PC-3 (cell line): ENCODE results near the gene SORBS2. TPM values are rescaled to one million over a fixed set of nuclear protein-coding genes. Genes with fewer than 3 reads are reported as not detected.
A peak's percentile ranks its signal among the peaks of the same experiment; 100 is the strongest.

ENCODE experiments used
- ATAC-seq: fragments of 200-7000 bp; cut with Tn5 transposase; 2 replicates; pipeline ENCODE4 v1.9.1; 2020; ENCODE audit warnings: mild to moderate bottlenecking, moderate library complexity
- BruUV-seq: library from RNA; stranded (reverse); fragments of 400-500 nt; replicated peaks from 2 replicates; lab custom pipeline; 2021; lab: Mats Ljungman, UMichigan
- CTCF ChIA-PET: fragments of 300-600 bp; sonication (Branson Sonifier 250); formaldehyde crosslinking; loops from one replicate; lab custom pipeline; 2022; ENCODE audit warnings: antibody characterized with exemption; lab: Charles Lee
- POLR2A ChIA-PET: fragments of 300-600 bp; sonication (Branson Sonifier 250); formaldehyde crosslinking; loops from one replicate; lab custom pipeline; 2022; ENCODE audit warnings: antibody characterized with exemption; ENCODE audit not compliant: unreplicated experiment; lab: Charles Lee
- DNase-seq: peaks from one replicate; pipeline ENCODE4 v3.0.0-alpha.2; 2015
- H2AFZ ChIP-seq: fragments of 300-600 bp; sonication (generic); 2 replicates; pipeline ENCODE4 v1.6.0; 2016; ENCODE audit warnings: antibody characterized with exemption, low read length
- H3F3A ChIP-seq: fragments of 300-600 bp; sonication (generic); one replicate; pipeline ENCODE4 v1.6.0; 2017; ENCODE audit warnings: antibody characterized with exemption, low read length, control low read depth, mild to moderate bottlenecking; ENCODE audit not compliant: unreplicated experiment
- H3K27ac ChIP-seq: fragments of 300-600 bp; sonication (generic); 2 replicates; pipeline ENCODE4 v1.5.1; 2016; ENCODE audit warnings: mild to moderate bottlenecking, low read length
- H3K27me3 ChIP-seq: fragments of 300-600 bp; sonication (generic); 2 replicates; pipeline ENCODE4 v1.6.1; 2016; ENCODE audit warnings: low read length, mixed read lengths
- H3K36me3 ChIP-seq: fragments of 300-600 bp; sonication (generic); 2 replicates; pipeline ENCODE4 v1.6.1; 2016; ENCODE audit warnings: low read depth, mixed run types, low read length, mixed read lengths
- H3K4me1 ChIP-seq: fragments of 300-600 bp; sonication (generic); 2 replicates; pipeline ENCODE4 v1.5.1; 2016; ENCODE audit warnings: low read length; ENCODE audit not compliant: insufficient read depth
- H3K4me2 ChIP-seq: fragments of 300-600 bp; sonication (generic); 2 replicates; pipeline ENCODE4 v1.6.0; 2016; ENCODE audit warnings: low read length
- H3K4me3 ChIP-seq: fragments of 300-600 bp; sonication (generic); 2 replicates; pipeline ENCODE4 v1.5.1; 2016; ENCODE audit warnings: mild to moderate bottlenecking, low read length, mixed read lengths
- H3K79me2 ChIP-seq: fragments of 300-600 bp; sonication (generic); 2 replicates; pipeline ENCODE4 v1.6.1; 2017; ENCODE audit warnings: low read length, mixed read lengths
- H3K9ac ChIP-seq: fragments of 300-600 bp; sonication (generic); 2 replicates; pipeline ENCODE4 v1.6.0; 2016; ENCODE audit warnings: mild to moderate bottlenecking, low read length
- H3K9me2 ChIP-seq: fragments of 300-600 bp; sonication (generic); replicated peaks from 2 replicates; pipeline ENCODE4 v1.6.1; 2016; ENCODE audit warnings: mixed run types, low read length, mixed read lengths
- H3K9me3 ChIP-seq: fragments of 300-600 bp; sonication (generic); 2 replicates; pipeline ENCODE4 v1.6.1; 2016; ENCODE audit warnings: low read length, mixed read lengths
- H4K20me1 ChIP-seq: fragments of 300-600 bp; sonication (generic); 2 replicates; pipeline ENCODE4 v1.6.1; 2016; ENCODE audit warnings: low read length, mixed read lengths
- CTCF ChIP-seq: fragments of 300-600 bp; sonication (generic); conservative IDR thresholded peaks from 2 replicates; pipeline ENCODE4 v1.5.1; 2017; ENCODE audit warnings: antibody characterized with exemption, low read depth, mild to moderate bottlenecking, low read length
- EZH2 ChIP-seq: fragments of 300-600 bp; sonication (generic); IDR thresholded peaks from one replicate; pipeline ENCODE4 v1.6.1; 2017; ENCODE audit warnings: antibody characterized with exemption, mild to moderate bottlenecking, low read length; ENCODE audit not compliant: unreplicated experiment
- EZH2phosphoT487 ChIP-seq: fragments of 300-600 bp; sonication (generic); IDR thresholded peaks from 2 replicates; pipeline ENCODE4 v1.6.1; 2018; ENCODE audit warnings: mild to moderate bottlenecking, antibody characterized with exemption, low read length, borderline replicate concordance
- intact Hi-C: fragments of 100-400 bp; cut with micrococcal nuclease; formaldehyde crosslinking; loops from 2 replicates; pipeline ENCODE4 v1.9.0; 2023
- total RNA-seq: library from RNA; depleted of rRNA; stranded (reverse); fragments of >200 nt; gene quantifications from 2 replicates; pipeline ENCODE4 v1.2.3, GENCODE V29; 2014

Gene SORBS2
- total RNA-seq, 1 experiment from 2014 or later = 3.6 TPM

- no peaks in the 10 kb centered on the region for H3K79me2 ChIP-seq
- 0 out of 2 replicates have a peak, but pooled peaks cover under 1% of the 10 kb centered on the region for H3K4me1 ChIP-seq
- H3K9me3 ChIP-seq = no peaks in the 10 kb centered on the region
- H3K9me2 ChIP-seq = no peaks in the 10 kb centered on the region
- H3K9ac ChIP-seq = no peak overlapping the region
- H3K36me3 ChIP-seq = no peaks in the 10 kb centered on the region
- H3K27ac ChIP-seq = no peak overlapping the region
- no peak for DNase-seq
- ATAC-seq = no peak
- BruUV-seq = no TSS peak
- no peaks in the 10 kb centered on the region for H4K20me1 ChIP-seq
- no peaks in the 10 kb centered on the region for H3K27me3 ChIP-seq
- H3K4me3 ChIP-seq = no peak overlapping the region
- TF ChIP-seq EZH2phosphoT487 (no peak), CTCF (no peak), EZH2 (no peak)
- intact Hi-C loops = no loop called here
- ChIA-PET CTCF (no interaction called here), POLR2A (no interaction called here)
- no peaks in the 10 kb centered on the region for H3F3A ChIP-seq
- no peak overlapping the region for H2AFZ ChIP-seq
- H3K4me2 ChIP-seq = no peak overlapping the region
These were observed 21.1 kb upstream of the SORBS2 start for GRCh38 chr4:185833055-185833598.

GRCh38 chr4:185831125-185831815, 19.3 kb upstream of the SORBS2 start:
- no peaks in the 10 kb centered on the region for H3K36me3 ChIP-seq
- no TSS peak for BruUV-seq
- no peaks in the 10 kb centered on the region for H4K20me1 ChIP-seq
- peak; percentile 38 for DNase-seq
- intact Hi-C loops = no loop called here
- no peak overlapping the region for H3K27ac ChIP-seq
- ChIA-PET POLR2A (no interaction called here), CTCF (no interaction called here)
- H2AFZ ChIP-seq = no peak overlapping the region
- no peak overlapping the region for H3K4me2 ChIP-seq
- H3K9me2 ChIP-seq = no peaks in the 10 kb centered on the region
- no peak overlapping the region for H3K4me3 ChIP-seq
- no peaks in the 10 kb centered on the region for H3K27me3 ChIP-seq
- TF ChIP-seq CTCF (no peak), EZH2phosphoT487 (no peak), EZH2 (no peak)
- no peak for ATAC-seq
- H3K9ac ChIP-seq = no peak overlapping the region
- no peaks in the 10 kb centered on the region for H3K79me2 ChIP-seq
- no peaks in the 10 kb centered on the region for H3K9me3 ChIP-seq
- H3K4me1 ChIP-seq = no peaks in the 10 kb centered on the region
- no peaks in the 10 kb centered on the region for H3F3A ChIP-seq

GRCh38 chr4:185830263-185830994, 18.4 kb upstream of the SORBS2 start:
- no TSS peak for BruUV-seq
- no peaks in the 10 kb centered on the region for H3K36me3 ChIP-seq
- H3K4me2 ChIP-seq = no peak overlapping the region
- H3K9me2 ChIP-seq = no peaks in the 10 kb centered on the region
- TF ChIP-seq CTCF (no peak), EZH2 (no peak), EZH2phosphoT487 (no peak)
- H3K4me1 ChIP-seq = no peaks in the 10 kb centered on the region
- CTCF ChIA-PET = no interaction called here
- H3K27me3 ChIP-seq = no peaks in the 10 kb centered on the region
- POLR2A ChIA-PET = no interaction called here
- no peak overlapping the region for H2AFZ ChIP-seq
- intact Hi-C loops = no loop called here
- no peak overlapping the region for H3K9ac ChIP-seq
- H4K20me1 ChIP-seq = no peaks in the 10 kb centered on the region
- DNase-seq = no peak
- no peak overlapping the region for H3K4me3 ChIP-seq
- no peaks in the 10 kb centered on the region for H3K9me3 ChIP-seq
- H3K27ac ChIP-seq = no peak overlapping the region
- H3K79me2 ChIP-seq = no peaks in the 10 kb centered on the region
- ATAC-seq = no peak
- no peaks in the 10 kb centered on the region for H3F3A ChIP-seq
